Measurements from ENCODE around the gene HDAC1. TPM values are rescaled to one million over a fixed set of nuclear protein-coding genes. Genes with fewer than 3 reads are reported as not detected.
A peak's percentile ranks its signal among the peaks of the same experiment; 100 is the strongest.

The HDAC1 gene
- total RNA-seq, 1 donor from 2014 or later = 52.9 TPM

DNA sequence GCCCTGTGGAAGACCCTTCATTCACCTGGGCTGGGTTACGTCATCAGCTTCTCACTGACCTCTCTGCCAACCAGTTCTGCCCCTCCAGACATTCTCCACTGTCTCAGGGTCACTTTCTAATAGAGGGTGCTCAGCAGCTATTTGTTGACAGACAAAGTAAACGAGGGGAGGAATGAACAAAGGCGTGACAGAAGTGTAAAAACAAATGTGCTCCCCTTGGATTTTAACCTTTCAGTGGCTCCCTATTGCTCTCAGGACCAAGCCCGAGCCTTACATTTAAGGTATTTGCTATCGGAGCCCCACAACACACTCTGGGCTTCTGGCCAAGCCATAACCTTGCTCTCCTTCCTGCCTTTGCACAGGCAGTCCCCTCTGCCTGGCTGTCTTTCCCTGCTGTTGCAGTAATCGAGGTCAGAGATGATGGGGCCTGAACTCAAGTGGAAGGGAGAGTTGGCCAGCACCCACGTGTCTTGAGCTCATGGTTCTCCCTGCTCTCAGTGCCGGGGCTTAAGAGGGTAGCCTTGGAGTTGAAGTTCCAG is 53.5 kb downstream of the HDAC1 start:
- no peaks in the 10 kb centered on the region for H3K27me3 Mint-ChIP-seq (ENCODE audit: low read depth)
- H3K27ac Mint-ChIP-seq (ENCODE audit: unreplicated experiment) = no peak overlapping the region
- peaks cover 10% of the 10 kb centered on the region for H3K4me1 Mint-ChIP-seq (ENCODE audit: low read depth)
- DNase-seq (ENCODE audit: low spot score) = no peak
- H3K36me3 Mint-ChIP-seq (ENCODE audit: low read depth) = no peaks in the 10 kb centered on the region
- no peak overlapping the region for H3K4me3 Mint-ChIP-seq (ENCODE audit: unreplicated experiment)
- TF ChIP-seq, protein P1, sequence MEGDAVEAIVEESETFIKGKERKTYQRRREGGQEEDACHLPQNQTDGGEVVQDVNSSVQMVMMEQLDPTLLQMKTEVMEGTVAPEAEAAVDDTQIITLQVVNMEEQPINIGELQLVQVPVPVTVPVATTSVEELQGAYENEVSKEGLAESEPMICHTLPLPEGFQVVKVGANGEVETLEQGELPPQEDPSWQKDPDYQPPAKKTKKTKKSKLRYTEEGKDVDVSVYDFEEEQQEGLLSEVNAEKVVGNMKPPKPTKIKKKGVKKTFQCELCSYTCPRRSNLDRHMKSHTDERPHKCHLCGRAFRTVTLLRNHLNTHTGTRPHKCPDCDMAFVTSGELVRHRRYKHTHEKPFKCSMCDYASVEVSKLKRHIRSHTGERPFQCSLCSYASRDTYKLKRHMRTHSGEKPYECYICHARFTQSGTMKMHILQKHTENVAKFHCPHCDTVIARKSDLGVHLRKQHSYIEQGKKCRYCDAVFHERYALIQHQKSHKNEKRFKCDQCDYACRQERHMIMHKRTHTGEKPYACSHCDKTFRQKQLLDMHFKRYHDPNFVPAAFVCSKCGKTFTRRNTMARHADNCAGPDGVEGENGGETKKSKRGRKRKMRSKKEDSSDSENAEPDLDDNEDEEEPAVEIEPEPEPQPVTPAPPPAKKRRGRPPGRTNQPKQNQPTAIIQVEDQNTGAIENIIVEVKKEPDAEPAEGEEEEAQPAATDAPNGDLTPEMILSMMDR (IDR thresholded peaks at IDR 0.05) = no peak
- no peaks in the 10 kb centered on the region for H3K9me3 Mint-ChIP-seq (ENCODE audit: low read depth)

DNA sequence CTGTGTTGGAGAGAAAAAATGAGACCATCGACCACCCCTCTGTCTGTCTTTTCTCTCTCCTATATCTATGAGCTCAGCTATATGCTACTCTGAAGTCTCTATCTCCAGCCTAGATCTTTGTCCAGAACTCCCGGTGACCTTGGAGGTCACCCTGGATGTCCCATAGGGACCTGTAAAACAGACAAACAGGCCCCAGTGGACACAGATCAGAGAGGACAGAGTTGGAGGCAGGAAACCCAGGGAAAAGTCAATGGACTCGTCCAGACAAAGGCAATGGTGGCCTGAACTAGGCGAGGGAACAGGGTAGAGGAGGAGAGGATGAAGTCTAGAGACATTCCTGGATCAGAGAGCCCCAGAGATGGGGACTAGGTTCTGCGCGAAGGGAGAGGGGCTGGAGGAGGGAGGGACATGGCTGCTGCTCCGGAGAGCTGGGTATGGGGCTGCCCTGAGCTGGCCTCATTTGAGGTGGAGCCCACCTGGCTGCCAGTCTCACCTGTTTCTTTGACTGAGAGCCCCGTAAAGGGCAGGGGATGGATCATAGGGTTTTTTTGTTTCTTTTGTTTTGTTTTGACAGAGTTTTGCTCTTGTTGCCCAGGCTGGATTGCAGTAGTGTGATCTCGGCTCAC is 54.8 kb downstream of the HDAC1 start:
- DNase-seq (ENCODE audit: low spot score) = no peak
- no peak overlapping the region for H3K4me3 Mint-ChIP-seq (ENCODE audit: unreplicated experiment)
- H3K36me3 Mint-ChIP-seq (ENCODE audit: low read depth) = no peaks in the 10 kb centered on the region
- H3K27ac Mint-ChIP-seq (ENCODE audit: unreplicated experiment) = no peak overlapping the region
- H3K9me3 Mint-ChIP-seq (ENCODE audit: low read depth) = no peaks in the 10 kb centered on the region
- no peaks in the 10 kb centered on the region for H3K27me3 Mint-ChIP-seq (ENCODE audit: low read depth)
- TF ChIP-seq, protein P1 (IDR thresholded peaks at IDR 0.05) = no peak
- peaks cover 18% of the 10 kb centered on the region for H3K4me1 Mint-ChIP-seq (ENCODE audit: low read depth)

DNA sequence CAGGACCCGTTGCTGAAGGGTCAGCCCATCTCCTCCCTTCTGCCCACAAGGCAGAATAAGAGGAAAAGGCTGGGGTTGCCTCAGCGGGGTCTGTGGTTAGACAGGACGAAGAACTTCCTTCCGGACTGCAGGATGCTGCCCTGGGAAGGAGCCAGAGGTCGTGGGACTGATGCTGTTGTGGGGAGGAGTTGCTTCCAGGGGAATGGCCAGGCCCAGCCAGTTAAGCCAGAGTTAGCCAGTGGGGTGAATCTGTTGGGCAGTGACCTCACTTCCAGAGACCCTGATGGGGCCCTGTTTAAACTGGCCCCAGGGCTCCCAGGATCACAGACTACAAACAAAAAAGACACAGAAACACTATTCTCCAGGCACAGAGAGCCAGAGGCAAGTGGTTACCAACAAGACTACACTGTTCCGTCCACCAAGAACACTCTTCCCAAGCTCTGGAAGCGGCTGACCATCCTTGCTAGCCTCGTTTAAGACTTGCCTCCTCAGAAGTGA is 57.4 kb downstream of the HDAC1 start:
- H3K36me3 Mint-ChIP-seq (ENCODE audit: low read depth) = peaks cover 2% of the 10 kb centered on the region
- DNase-seq (ENCODE audit: low spot score) = no peak
- no peak overlapping the region for H3K4me3 Mint-ChIP-seq (ENCODE audit: unreplicated experiment)
- peaks cover 40% of the 10 kb centered on the region for H3K4me1 Mint-ChIP-seq (ENCODE audit: low read depth)
- H3K27ac Mint-ChIP-seq (ENCODE audit: unreplicated experiment) = no peak overlapping the region
- no peaks in the 10 kb centered on the region for H3K9me3 Mint-ChIP-seq (ENCODE audit: low read depth)
- H3K27me3 Mint-ChIP-seq (ENCODE audit: low read depth) = no peaks in the 10 kb centered on the region
- TF ChIP-seq, protein P1 (IDR thresholded peaks at IDR 0.05) = no peak

DNA sequence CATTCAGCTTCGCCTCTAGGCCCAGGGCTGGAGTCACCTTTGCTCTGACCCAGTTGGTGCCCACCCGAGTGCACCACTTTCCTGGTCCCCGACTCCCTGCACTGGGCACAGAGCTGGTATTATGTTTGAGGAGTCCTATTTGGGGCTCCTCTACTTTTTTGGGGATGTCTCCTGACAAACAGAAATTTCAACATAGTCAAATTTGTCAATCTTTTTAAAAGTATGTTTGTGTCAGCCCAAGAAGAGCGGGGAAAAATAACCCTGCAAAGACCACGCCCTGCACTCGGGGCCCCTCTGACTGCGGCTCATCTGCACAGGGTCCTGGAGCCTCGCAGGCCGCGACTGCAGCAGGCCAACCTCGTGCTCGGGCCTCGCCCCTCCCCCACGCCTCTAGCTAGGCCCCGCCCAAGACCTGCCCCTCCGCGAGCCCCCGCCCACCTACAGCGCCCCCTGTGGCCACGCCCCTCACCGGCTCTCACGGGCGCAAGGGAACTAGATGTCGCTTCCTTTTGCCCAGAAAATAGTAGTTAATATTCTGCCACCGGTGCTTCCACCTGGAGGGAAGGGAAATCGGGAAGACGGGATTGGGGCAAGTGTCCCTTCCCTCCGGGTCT is 59.0 kb downstream of the HDAC1 start:
- TF ChIP-seq, protein P1 (IDR thresholded peaks at IDR 0.05) = peak; percentile 82
- Mint-ChIP-seq H3K4me3 (ENCODE audit: unreplicated experiment) (peak overlapping the region; percentile 78), H3K36me3 (ENCODE audit: low read depth) (peaks cover 10% of the 10 kb centered on the region), H3K27me3 (ENCODE audit: low read depth) (no peaks in the 10 kb centered on the region), H3K4me1 (ENCODE audit: low read depth) (peaks cover 41% of the 10 kb centered on the region), H3K9me3 (ENCODE audit: low read depth) (no peaks in the 10 kb centered on the region), H3K27ac (ENCODE audit: unreplicated experiment) (peak overlapping the region; percentile 81)
- no peak for DNase-seq (ENCODE audit: low spot score)

DNA sequence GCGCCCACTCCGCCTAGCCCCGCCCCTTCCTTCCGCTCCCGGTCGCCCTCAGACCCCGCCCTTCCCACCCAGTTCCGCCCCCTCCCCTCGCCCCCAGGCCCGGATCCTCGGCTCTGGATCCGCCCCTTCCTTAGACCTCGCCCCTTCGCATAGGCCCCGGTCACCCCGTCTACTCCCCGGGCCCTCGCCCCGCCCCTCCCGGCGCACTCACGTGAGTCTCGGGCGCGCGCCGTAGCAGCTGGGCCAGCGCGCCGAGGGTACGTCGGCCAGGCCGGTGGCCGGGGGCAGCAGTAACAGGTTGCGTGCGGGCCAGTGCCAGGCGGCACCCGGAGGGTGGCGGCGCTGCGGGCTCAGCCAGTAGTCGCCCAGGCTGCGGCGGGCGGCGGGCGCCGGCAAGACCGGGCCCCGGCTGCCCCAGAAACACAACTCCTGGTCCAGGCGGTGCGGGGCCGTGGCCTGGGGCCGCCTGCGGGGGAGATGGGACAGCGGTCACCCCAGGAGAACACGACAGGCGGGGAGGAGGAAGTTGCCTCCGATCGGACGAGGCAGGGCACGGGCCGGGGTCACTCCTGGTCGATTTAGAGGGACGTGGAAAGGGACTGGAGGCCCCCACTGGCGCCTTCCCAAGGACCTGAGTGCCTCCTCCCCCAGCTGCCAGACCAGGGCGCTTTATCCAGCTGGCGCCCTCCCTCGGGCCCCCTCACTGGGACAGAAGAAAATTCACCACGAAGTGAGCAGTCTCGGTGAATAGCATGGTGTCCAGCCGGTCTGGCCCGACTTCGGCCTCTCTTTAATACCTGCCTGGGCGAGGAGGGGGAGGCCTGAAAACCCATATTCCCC is 59.7 kb downstream of the HDAC1 start:
- TF ChIP-seq, protein P1 (IDR thresholded peaks at IDR 0.05) = no peak
- Mint-ChIP-seq H3K27me3 (ENCODE audit: low read depth) (no peaks in the 10 kb centered on the region), H3K4me3 (ENCODE audit: unreplicated experiment) (peak overlapping the region; percentile 78), H3K27ac (ENCODE audit: unreplicated experiment) (peak overlapping the region; percentile 84), H3K36me3 (ENCODE audit: low read depth) (peaks cover 10% of the 10 kb centered on the region), H3K9me3 (ENCODE audit: low read depth) (no peaks in the 10 kb centered on the region), H3K4me1 (ENCODE audit: low read depth) (peaks cover 41% of the 10 kb centered on the region)
- DNase-seq (ENCODE audit: low spot score) = peak; percentile 98

All from chondrocyte (in vitro differentiated cells).